NOMO-1 (cell line): Measurements from ENCODE around the gene UCP1.

ENCODE experiments used
- DNase-seq, 2 experiments: peaks; one replicate each; lab custom pipeline; 2025; ENCODE audit not compliant: unreplicated experiment in 2 of 2; lab: John Stamatoyannopoulos, UW

Gene UCP1, protein sequence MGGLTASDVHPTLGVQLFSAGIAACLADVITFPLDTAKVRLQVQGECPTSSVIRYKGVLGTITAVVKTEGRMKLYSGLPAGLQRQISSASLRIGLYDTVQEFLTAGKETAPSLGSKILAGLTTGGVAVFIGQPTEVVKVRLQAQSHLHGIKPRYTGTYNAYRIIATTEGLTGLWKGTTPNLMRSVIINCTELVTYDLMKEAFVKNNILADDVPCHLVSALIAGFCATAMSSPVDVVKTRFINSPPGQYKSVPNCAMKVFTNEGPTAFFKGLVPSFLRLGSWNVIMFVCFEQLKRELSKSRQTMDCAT

DNA sequence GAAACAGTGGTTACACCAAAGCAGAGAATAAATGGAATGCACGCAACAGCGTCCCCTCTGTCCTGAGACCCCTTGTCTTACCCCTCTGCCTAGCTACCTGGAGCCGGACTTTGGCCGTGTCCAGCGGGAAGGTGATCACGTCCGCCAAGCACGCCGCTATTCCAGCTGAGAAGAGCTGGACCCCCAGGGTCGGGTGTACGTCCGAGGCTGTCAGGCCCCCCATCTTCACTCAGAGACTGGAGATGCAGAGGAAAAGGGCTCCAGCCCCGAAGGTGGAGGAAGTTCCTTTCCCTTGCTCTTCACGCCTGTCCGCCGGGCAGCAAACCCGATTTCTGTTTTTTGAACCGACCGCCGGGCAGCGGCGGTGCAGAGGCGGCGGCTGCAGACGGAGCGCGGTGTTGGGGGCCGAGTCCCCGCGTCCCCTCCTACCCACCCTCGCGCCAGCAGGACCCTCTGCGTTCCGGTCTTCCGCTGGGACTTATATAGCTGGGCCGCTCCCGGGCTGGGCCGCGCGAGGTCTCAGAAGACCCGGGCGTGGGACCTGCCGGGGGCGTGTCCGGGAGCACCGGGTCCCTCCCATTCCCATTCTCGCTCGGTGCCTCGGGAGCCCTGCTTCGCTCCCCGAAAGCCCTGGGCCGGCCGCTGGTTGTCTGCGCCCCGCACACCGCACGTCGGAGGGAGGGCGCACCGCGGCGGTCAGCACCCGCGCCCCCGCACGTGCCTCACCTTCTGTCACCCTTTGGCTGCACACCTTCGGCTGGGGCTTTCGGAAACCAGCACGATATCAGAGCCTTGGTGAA lies at the start of gene UCP1:
TSS of gene UCP1 (minus strand) at position 455 of the 800 bp plus-strand sequence. CDS start at position 223, 232 bp downstream.
- no peak for DNase-seq

DNA sequence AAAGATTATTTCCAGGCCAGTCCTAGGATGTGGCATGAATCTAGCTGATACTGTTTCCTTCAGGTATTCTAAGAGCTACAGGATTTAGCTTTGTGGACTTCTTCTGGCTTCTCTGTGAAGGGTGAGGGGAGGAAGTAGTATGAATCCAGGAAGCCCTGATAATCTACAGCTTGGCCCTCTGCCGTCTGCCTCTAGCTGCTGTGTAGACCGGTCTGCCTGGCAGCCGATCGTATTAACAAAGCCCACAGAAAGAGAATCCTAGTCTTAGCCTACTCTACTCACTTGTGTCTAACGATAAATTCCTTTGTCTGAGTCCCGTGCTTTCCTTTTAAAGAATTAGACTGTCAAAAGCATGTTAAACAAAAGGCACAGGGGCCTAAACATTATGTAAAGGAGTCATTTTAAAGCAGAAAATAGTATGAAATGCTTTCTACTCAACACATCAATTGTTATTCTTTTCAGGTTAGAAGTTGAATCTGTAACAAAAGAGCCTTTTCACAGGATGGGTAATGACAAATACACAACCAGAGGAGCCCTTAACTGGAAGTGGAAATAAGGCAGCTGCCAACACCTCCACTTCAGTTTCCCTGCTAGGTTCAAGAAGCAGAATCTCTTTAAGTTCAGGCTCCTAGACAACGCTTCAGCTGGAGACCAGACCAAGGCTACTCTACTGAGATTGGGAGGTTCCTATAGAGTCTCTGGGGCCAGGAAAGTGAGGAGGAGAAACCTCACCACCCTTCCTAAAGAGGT lies 48.9 kb upstream of the UCP1 start:
- no peak for DNase-seq

DNA sequence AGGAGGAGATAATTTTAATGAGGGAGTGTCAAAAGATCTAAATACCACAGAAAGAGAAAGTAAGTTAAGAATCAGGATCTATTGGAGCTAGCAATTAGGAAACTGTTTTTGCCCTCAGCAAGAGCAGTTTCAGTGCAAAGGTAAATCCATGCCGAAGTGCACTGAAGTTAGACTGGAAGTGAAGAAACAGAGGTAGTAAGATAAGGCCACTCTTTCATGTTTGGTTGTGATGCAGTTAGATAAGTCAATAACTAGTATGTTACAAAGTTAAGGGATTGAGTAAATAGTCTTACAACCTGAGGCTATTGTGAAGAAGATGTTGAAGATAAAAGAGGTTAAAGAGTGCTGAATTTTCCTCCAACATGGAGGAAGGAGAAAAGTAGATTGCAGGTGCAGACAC lies 46.7 kb upstream of the UCP1 start:
- DNase-seq, result no peak

DNA sequence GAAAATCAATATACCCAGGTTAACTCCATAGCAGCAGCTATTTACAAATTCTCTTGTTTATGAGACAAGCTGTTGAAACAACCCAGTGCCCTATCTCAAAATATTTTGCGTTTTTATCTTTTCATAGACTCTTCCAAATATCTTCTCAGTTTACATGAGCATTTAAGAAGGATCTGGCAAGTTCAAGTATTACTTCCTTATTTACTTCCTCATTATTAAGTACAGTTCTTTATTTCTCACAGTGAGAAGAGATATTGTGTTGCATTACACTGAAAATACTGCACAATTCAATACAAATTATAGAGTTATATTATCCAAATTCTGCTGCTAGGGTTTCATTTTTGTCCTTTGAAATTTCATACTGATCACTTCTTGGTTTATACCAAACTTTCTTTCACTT lies 43.6 kb upstream of the UCP1 start:
- peak in 1 of 2 experiments; percentile 68 for DNase-seq

DNA sequence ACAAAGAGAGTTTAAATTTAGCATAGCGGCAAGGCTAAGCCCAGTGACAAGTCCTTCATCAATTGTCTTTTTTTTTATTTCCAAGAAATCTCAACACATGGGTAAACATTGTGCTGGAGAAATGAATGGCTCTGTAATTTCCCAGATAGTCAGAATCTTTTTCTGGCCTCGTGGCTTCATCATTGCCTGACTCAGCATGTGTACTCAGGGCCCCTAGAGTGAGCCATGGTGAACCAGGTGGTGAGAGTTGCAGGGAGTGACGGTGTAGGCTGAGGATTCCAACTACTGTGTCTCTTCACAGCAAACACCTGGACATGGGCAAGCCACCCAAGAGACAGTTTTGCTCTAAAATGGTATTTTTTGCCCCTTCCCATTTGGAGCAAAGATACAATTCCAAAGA lies 43.1 kb upstream of the UCP1 start:
- no peak for DNase-seq

DNA sequence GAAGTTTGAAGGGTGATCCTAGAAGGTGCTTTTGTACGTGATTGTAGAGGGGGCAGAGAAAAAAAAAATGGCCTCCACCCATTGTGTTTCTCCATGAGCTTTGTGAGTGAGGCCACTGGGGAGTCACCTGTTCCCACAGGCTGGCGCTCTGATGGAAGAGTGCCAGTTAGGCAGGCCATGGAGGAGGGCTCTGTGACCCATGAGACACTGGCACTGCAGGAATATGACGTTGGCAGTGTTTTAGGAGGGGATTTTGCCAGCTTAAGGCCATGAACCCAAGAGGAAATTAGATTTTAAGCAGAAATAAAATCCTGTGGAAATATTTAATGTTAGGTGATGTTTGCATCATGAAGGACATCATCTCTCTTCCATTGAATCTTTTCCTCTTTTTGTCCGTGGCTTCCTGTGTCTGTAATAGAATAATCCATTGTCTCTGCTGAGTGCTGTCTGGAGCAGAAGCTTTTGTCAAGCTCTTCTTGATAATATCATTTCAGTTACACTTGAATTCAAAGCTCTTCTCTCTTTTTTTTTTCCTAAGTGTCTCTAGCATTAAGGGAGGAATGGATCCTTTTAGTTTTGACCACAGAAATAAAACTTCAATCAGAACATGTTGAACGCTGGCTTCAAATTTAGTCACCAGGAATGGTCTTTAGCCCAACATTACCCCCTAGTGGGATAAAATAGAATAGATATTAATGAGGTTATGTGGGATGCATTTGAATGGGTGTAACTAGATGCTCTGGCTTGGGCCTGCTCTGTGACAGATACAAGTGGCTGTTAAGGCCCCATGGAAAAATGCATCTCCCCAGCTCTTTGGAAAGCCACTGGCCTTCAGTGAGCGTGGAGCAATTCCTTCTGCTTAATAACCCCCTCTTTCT lies 41.0 kb upstream of the UCP1 start:
- peak in 1 of 2 experiments; percentile 17 for DNase-seq

DNA sequence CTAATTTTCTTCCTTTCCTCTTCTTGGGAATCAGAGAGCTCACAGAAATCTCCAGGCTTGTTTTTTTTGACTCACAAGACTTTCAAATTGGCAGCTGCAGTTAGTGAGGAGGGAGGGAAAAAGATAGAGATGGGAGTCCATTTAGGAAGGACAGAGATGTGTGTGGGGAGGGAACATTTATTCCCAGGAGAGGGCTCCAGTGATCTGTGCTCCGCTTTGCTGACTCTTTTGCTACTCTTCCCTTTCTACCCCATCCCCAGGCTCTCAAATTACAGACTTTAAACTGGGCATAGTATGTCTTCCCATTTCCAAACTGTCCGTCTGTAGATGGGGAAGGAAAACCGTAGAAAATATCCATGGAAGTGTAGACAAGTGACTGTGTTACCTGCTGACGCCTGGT lies 39.1 kb upstream of the UCP1 start:
- no peak for DNase-seq

DNA sequence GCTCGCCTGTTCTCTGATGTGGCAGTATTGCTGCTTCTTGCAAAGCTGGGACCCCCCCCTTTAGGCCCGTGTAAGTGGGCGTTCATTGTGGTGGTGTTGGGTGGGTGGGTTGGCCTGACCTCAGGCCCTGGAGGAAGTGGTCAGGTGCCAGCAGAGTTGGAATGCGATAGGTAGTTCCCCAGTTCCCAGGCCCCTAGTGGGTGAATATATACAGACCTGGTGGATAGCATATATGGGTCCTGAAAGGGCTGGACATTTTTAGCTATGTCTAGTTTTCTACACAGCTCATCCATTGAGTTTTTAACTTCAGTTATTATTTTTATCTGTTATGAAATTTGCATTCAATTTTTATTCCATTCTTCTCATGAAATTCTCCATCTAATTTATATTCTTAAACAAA lies 35.8 kb upstream of the UCP1 start:
- DNase-seq, result no peak

DNA sequence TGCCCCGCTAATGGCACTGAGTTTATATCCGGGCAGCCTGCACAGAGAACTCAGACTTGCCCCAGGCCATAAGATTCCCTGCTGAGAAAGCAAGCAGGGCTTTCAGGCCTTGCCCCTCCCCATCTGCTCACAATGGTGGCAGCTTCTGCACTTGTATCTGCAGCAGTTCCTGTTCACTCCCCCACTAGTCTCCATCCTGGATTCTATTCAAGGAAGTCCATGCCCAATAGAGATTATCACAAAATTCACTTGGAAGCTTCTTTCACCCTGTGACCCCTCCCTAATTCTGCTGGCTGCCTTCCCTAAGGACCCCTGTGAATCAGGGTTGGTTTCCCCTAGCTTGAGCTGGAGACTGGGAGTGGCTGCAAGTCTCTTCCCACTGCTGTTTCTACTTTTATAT lies 34.5 kb upstream of the UCP1 start:
- no peak for DNase-seq

DNA sequence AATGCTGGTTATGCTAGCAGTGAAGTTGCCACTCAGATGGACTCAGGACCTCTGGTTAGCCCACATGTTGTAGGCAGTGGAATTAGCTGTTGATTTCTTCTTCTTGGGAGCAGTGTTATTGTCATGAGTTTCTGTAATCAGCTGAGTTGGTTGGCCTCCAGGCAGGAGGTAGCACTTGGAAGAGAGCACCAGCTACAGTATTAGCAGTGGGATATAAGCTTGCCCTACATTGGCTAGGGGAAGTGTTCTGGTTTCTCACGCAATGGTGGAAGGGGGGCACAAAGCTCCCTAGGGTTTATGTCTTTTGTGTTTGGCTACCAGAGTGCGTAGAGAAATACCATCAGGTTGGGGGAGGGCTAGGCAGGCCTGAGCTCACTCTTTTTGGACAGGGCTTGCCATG lies 34.0 kb upstream of the UCP1 start:
- DNase-seq, result no peak

DNA sequence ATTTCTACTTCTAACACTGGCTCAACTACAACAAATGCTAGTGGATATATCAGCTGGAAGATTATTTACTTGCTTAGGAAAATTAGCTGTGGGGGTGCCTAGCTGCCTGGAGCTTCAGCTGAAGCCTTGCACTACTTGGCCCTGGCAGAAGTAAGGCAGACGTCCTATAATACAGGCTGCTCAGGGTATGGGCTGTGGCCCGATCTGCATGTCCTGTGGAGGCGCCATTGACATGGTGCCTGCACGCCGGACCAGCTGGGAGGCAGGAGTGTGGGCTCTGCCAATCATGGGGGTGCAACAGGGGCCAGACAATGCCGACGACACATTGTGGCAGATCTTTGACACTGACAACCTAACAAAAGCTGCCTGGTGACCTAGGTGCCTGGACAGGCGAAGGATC lies 31.6 kb upstream of the UCP1 start:
- DNase-seq, result no peak

DNA sequence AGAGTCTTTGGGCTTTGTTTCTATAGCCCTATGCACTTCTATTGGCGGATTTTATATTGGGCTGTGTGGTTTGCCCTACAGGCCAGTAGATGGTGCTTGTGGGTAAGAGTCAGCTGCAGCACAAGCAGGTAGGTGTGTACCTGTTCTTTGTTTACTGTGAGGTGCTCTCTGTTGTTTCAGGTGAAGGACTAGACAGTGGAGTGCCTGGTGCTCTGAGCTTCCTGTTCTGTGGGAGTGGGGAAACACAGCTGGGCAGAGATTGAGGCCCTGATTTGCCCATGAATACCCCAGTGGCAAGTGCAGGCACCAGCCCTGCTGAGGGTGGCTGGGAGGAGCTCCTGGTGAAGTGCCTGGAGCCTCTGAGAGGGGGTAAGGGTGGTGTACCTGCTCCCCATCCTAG lies 26.3 kb upstream of the UCP1 start:
- DNase-seq, result peak in 1 of 2 experiments; percentile 8

DNA sequence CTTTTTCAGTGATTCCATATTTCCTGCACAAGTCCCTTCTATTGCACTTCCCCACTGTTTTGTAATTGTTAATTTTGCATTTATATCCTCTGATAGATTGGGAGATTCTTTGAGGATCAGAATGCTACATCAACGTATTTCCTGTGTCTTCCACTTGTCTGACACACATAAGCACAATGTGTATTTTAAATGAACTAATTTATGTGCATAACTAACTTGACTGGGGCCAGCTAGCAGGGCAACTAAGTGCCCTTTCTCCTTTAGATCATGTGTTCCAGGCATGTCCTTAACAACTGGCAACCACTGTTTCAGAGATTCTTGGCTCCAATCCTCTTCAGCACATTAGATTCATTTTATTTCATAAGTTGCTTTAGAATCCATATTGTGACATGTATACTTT lies 15.7 kb upstream of the UCP1 start:
- DNase-seq, result no peak

DNA sequence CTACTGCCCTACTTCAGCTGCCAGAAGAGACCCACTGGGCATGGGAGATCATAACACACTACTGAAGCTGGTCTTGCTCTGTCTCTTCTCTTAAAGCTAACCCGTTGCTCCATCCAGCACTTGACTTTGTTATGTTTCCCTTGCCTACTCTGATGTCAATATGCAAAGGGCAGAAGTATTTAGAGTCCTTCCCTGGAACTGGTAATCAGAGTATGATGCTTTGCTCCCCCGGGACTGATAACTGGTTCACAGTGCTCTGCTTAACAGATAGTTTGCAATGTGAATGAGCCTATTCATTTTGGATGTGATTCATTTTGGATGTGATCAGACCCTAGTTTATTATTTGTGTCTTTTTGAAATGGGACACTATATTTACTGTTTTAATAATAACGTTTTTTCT lies 12.3 kb upstream of the UCP1 start:
- no peak for DNase-seq

DNA sequence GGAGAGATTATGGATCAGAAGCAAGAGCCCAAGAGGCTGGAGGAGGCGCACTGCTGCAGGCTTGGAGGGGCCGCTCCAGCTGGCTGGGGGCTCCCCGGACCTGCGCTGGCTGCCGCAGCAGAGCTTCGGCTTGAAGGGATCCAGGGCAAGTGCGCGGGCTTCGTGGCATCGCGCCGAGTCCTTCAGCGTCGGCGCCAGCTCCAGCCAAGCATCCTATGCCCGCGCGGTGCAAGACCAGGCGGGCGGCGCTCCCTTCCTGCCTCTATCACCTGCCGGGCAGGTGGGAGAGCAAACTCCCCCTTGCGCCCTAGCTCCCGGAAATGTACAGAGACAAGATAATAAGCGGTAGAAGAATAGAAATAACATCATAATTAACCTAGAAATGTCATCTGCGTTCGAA lies 10.5 kb upstream of the UCP1 start:
- DNase-seq, result no peak

DNA sequence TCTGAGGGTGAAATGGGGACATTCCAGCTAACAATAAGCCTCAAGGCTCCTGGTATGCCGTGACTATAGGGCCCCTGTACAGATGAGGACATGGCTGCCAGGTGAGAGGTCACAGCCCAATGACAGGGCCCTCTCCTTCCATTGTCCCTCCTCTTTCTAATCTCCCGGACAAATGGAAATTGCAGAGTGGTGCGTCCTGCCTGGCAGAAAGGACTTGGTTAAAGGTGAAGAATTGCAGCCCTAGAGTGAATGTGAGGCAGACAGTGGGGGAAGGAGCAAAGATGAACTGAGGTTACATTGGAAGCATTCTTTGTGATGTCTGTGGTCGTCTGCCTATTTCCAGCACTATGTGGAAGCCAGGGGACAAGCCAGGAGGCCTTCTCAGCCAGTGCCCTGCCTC lies 6.7 kb upstream of the UCP1 start:
- DNase-seq, result no peak

DNA sequence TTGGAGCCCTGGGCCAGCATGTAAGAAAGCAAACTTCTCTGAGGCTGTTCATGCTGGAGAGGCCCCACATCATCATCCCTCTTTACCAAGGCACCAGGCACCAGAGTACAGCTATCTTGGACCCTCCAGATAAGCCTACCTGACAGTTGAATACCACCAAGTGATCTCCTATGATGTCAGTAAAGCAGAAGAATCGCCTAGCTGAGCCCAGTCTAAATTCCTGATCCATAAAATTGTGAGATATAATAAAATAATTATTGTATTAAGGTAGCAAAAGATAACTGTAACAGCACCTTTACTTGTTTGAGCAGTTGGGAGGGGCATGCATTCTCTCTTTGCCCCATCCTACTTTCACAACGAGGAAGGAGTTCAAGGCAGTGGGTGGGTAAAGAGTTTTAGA lies 2.9 kb upstream of the UCP1 start:
- no peak for DNase-seq

DNA sequence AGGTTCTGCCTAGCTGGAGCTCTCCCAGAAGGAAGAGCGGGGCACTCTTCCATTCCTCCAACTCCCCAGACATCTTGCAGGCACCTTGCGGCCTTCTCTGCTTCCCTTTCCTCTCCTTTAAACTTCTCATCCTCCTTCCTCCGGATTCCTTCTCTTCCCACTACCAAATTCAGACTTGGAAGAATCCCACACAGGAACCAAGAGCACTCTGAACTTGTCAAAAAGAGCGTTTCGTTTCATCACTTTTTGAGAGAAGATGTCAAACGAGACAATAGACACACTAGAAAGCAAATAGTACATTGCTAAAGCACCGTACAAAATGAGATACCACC lies 512 bp upstream of the UCP1 start:
- no peak for DNase-seq

DNA sequence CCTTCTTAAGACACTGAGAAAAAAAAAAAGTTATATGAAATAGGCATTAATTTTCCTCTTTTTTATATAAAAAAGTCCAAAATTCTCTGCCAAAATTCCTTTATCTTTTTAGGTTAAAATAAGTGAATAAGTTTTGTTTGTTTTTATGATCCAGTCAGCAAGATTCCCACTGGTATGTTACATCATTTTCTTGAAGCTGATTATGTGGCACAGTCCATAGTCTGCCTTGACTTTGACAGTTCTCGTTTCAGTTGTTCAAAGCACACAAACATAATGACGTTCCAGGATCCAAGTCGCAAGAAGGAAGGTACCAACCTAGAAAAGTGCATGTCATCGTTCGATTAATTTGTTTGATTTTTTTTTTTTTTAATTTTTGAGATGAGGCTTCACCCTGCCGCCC lies 9.1 kb downstream of the UCP1 start:
- DNase-seq, result no peak

DNA sequence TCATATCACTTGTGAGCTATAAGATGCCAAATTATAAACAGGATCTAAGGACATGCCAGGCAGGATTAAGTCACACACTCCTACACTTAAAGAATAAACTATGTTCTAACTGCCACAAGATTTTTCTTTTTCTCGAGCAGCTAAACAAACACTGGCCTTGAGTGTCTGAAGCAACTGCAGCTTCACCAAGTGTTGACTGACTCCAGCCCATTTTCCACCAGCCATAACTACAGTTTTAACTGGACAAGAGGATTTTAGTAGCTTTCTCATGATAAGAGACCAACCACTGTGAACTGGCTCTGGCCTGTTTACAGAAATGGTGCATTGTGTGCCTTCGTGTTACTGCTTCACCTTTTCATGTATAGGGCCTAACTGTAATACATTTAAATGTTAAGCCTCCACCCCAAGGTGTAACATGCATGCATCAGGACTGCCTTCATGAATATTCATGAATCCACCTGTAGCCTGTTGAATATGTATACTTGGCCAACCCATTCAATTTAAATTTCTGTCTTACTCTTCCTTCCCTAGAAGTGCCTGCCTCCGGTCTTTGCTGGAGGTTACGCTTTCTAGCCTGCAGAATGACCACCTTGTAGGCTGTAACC lies 10.8 kb downstream of the UCP1 start:
- no peak for DNase-seq
